22Rv1 (cell line): ENCODE results near the gene LRRN4.

Experiments used
- CTCF ChIP-seq: fragments of 450-650 bp; IDR thresholded peaks from 2 replicates; pipeline ENCODE4 v1.5.1; 2017; ENCODE audit warnings: mild to moderate bottlenecking
- ZFX ChIP-seq: fragments of 450-650 bp; IDR thresholded peaks from 2 replicates; pipeline ENCODE4 v1.6.1; 2017; ENCODE audit warnings: antibody characterized with exemption, borderline replicate concordance

- TF ChIP-seq CTCF, result no peak
- TF ChIP-seq ZFX, result no peak
These were observed 41.5 kb upstream of the LRRN4 start for GRCh38 chr20:6095409-6095808.
